Loucy (cell line): Measurements from ENCODE around the gene ABRAXAS1.

Experiments
- H2AFZ ChIP-seq: fragments of 200-600 bp; sonication (generic); 2 replicates; pipeline ENCODE4 v1.6.0; 2016; ENCODE audit warnings: antibody characterized with exemption, mild to moderate bottlenecking, low read length, moderate library complexity
- H3F3A ChIP-seq: fragments of 200-600 bp; 2 replicates; pipeline ENCODE4 v1.6.0; 2016; ENCODE audit warnings: antibody characterized with exemption, low read depth, mild to moderate bottlenecking
- H3K27me3 ChIP-seq: fragments of 200-600 bp; sonication (generic); 2 replicates; pipeline ENCODE4 v1.6.1; 2014; ENCODE audit warnings: low read length, mild to moderate bottlenecking; ENCODE audit not compliant: insufficient read depth, poor library complexity, severe bottlenecking
- H3K36me3 ChIP-seq: fragments of 200-600 bp; sonication (generic); 2 replicates; pipeline ENCODE4 v1.6.1; 2016; ENCODE audit warnings: low read length; ENCODE audit not compliant: insufficient read depth
- H3K4me1 ChIP-seq: fragments of 200-600 bp; sonication (generic); 2 replicates; pipeline ENCODE4 v1.5.1; 2014; ENCODE audit warnings: low read length, mild to moderate bottlenecking; ENCODE audit not compliant: insufficient read depth, poor library complexity, severe bottlenecking
- H3K4me2 ChIP-seq: fragments of 200-600 bp; sonication (generic); 2 replicates; pipeline ENCODE4 v1.6.0; 2014; ENCODE audit warnings: antibody characterized with exemption, low read length, low read depth, mild to moderate bottlenecking; ENCODE audit not compliant: poor library complexity, severe bottlenecking
- H3K4me3 ChIP-seq: fragments of 200-600 bp; sonication (generic); 2 replicates; pipeline ENCODE4 v1.5.1; 2014; ENCODE audit warnings: low read length, mild to moderate bottlenecking, mixed read lengths; ENCODE audit not compliant: poor library complexity, severe bottlenecking
- H3K79me2 ChIP-seq: fragments of 200-600 bp; sonication (generic); 2 replicates; pipeline ENCODE4 v1.6.1; 2014; ENCODE audit warnings: low read length; ENCODE audit not compliant: insufficient read depth
- H3K9ac ChIP-seq: fragments of 200-600 bp; sonication (generic); 2 replicates; pipeline ENCODE4 v1.6.0; 2014; ENCODE audit warnings: mild to moderate bottlenecking, low read depth, low read length, moderate library complexity; ENCODE audit not compliant: poor library complexity, severe bottlenecking
- H3K9me2 ChIP-seq: fragments of 200-600 bp; sonication (generic); replicated peaks from 2 replicates; pipeline ENCODE4 v1.6.1; 2016; ENCODE audit warnings: low read depth, low read length, mixed read lengths
- H3K9me3 ChIP-seq: fragments of 200-600 bp; sonication (generic); 2 replicates; pipeline ENCODE4 v1.6.1; 2014; ENCODE audit warnings: mild to moderate bottlenecking, antibody characterized with exemption, low read length, low read depth; ENCODE audit not compliant: insufficient read depth
- H4K20me1 ChIP-seq: fragments of 200-600 bp; sonication (generic); 2 replicates; pipeline ENCODE4 v1.6.0; 2014; ENCODE audit warnings: antibody characterized with exemption, low read length, mild to moderate bottlenecking; ENCODE audit not compliant: insufficient read depth, poor library complexity, severe bottlenecking
- CTCF ChIP-seq: fragments of 200-600 bp; sonication (generic); conservative IDR thresholded peaks from 2 replicates; pipeline ENCODE4 v1.5.1; 2014; ENCODE audit warnings: mild to moderate bottlenecking, antibody characterized with exemption, low read length
- EZH2phosphoT487 ChIP-seq: fragments of 200-600 bp; IDR thresholded peaks from 2 replicates; pipeline ENCODE4 v1.6.1; 2018; ENCODE audit warnings: antibody characterized with exemption, mild to moderate bottlenecking, moderate library complexity, borderline replicate concordance

Gene ABRAXAS1

GRCh38 chr4:83440148-83440814 lies 44.6 kb downstream of the ABRAXAS1 start:
- Histone ChIP-seq H3K4me3 (no peak overlapping the region), H3K9ac (no peak overlapping the region), H2AFZ (no peak overlapping the region), H3K27me3 (no peaks in the 10 kb centered on the region), H3K79me2 (no peaks in the 10 kb centered on the region), H3K9me2 (no peaks in the 10 kb centered on the region), H3K36me3 (peaks cover 5% of the 10 kb centered on the region; the same call in 1 of the 2 replicates), H3K4me1 (no peaks in the 10 kb centered on the region), H3K4me2 (no peak overlapping the region), H3K9me3 (no peaks in the 10 kb centered on the region), H3F3A (no peaks in the 10 kb centered on the region), H4K20me1 (no peaks in the 10 kb centered on the region)
- TF ChIP-seq EZH2phosphoT487 (no peak), CTCF (no peak)

GRCh38 chr4:83438719-83439118 lies 46.2 kb downstream of the ABRAXAS1 start:
- TF ChIP-seq CTCF = no peak
- TF ChIP-seq EZH2phosphoT487 = no peak
- no peak overlapping the region for H3K4me2 ChIP-seq
- H3F3A ChIP-seq = no peaks in the 10 kb centered on the region
- H4K20me1 ChIP-seq = no peaks in the 10 kb centered on the region
- H3K4me1 ChIP-seq = no peaks in the 10 kb centered on the region
- no peak overlapping the region for H3K9ac ChIP-seq
- no peaks in the 10 kb centered on the region for H3K27me3 ChIP-seq
- no peak overlapping the region for H3K4me3 ChIP-seq
- H3K9me3 ChIP-seq = no peaks in the 10 kb centered on the region
- no peaks in the 10 kb centered on the region for H3K79me2 ChIP-seq
- H3K9me2 ChIP-seq = no peaks in the 10 kb centered on the region
- peaks cover 5% of the 10 kb centered on the region; the same call in 1 of the 2 replicates for H3K36me3 ChIP-seq
- no peak overlapping the region for H2AFZ ChIP-seq

- no peak overlapping the region for H3K9ac ChIP-seq
- no peak overlapping the region for H3K4me2 ChIP-seq
- H3K36me3 ChIP-seq = peaks cover 5% of the 10 kb centered on the region; the same call in 1 of the 2 replicates
- no peak overlapping the region for H3K4me3 ChIP-seq
- no peaks in the 10 kb centered on the region for H3K27me3 ChIP-seq
- H2AFZ ChIP-seq = no peak overlapping the region
- no peaks in the 10 kb centered on the region for H3K79me2 ChIP-seq
- no peaks in the 10 kb centered on the region for H3F3A ChIP-seq
- no peaks in the 10 kb centered on the region for H3K9me2 ChIP-seq
- H4K20me1 ChIP-seq = no peaks in the 10 kb centered on the region
- no peak for TF ChIP-seq EZH2phosphoT487
- no peak for TF ChIP-seq CTCF
- H3K9me3 ChIP-seq = no peaks in the 10 kb centered on the region
- no peaks in the 10 kb centered on the region for H3K4me1 ChIP-seq
Measured at GRCh38 chr4:83436680-83437079, 48.2 kb downstream of the ABRAXAS1 start.
